HG03342 (cell line): ENCODE results near the gene PRRX2.
"Not testable (repeated sequence)": the region's sequence is repeated elsewhere in the genome, so short reads cannot be mapped to it uniquely, and the experiment has no call there.

Source experiments
- ATAC-seq: cut with Tn5 transposase; IDR thresholded peaks from one replicate; pipeline ENCODE4 v1.9.1; 2021; ENCODE audit warnings: mild to moderate bottlenecking, moderate library complexity; ENCODE audit not compliant: unreplicated experiment

The PRRX2 gene

DNA sequence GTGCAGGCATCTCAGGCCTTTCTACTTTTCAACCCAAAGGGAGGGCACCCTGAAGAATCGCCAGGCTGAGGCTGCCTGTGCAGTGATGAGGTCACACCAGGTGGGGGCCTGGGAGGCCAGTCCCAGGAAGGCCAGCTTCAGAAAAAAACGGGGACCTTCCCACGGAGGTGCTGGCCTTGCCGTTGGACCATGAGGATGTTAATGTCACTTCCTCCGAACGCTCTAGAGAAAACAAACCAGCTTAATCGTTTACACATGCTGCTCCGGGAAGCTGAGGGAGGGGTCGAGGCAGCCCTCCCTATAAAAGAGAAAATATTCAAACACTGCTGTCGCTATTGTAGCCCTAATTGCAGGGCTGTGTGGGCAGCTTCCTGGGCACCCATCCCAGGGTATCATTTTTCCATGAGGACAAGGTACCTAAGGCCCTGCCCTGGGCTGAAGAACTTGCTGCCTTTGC is 60.4 kb downstream of the PRRX2 start:
- ATAC-seq = no peak

DNA sequence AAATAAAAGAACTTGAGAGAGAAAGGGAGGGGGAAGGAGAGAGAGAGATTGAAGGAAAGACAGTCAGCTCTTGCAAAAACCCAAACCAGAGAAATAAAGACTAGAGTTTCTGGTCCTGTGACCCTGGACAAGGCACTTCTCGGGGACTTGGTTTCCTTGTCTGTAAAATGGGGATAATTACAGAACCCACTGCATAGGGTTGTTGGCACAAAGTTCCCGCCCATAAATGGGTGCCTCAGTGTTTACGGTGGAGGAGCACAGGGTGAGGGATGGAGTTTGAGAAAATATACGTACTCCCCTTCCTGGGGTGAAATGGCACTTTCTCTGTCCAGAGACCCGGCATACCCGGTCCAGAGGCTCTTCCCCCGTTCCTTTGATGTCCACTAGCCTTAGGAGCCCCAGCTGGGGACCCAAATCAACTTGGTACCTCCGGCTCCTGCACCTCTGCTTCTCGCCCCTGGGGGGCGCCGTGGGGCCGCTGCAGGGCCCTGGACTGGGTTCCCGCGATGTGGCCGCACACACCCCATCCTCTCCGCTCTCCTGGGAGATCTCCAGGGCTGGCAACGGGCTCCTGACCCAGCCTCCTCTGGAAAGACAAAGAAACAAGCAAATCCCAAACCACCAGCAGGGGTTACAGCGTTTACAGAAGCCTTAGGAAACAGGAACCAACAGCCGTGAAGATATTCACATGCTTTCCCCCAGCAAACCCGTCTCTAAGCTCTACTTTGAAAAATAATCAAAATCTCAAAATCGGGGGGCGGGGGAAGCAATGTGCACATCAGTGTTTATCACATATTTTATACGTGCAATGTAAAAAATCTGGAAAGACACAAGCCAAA is 61.1 kb downstream of the PRRX2 start:
- ATAC-seq = no peak

DNA sequence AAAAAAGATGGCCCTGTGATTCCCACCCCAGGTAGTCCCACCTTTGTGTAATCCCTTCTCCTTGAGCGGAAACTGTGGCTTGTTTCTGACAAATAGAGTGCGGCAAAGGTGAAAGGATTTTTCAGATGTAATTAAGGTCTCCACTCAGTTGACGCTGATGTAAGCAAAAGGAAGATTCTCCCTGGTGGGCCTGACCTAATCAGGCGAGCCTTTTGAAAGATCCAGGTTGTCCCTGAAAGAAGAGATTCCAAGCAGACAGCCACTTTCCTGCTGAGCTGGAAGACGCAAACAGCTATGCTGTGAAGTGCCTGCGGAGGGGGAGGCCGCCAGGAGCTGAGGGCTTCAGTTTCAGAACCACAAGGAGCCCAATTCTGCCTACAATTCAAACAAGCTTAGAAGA is 63.3 kb downstream of the PRRX2 start:
- ATAC-seq = no peak

DNA sequence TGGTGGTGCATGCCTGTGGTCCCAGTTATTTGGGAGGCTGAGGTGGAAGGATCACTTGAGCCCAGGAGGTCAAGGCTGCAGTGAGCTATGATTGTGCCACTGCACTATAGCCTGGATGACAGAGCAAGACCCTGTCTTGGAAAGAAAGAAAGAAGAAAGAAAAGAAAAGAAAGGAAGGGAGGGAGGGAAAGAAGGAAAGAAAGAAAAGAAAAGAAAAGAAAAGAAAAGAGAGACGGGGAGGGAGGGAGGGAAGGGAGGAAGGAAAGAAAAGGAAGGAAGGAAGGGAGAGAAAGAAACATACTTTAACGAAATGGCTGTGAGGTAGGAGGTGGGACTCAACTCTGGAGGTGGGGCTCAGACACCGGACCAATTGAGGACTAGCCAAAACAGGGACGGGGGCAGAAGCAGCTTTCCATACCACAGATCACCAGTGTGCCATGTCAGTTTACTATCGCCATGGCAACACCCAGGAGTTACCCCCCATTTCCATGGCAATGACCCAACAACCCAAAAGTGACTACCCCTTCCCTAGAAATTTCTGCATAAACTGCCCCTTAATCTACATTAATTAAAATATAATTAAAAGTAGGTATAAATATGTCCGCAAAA is 66.1 kb downstream of the PRRX2 start:
- ATAC-seq = no peak

GRCh38 chr9:129732100-129732499 is 66.7 kb downstream of the PRRX2 start:
- no peak for ATAC-seq

- ATAC-seq = no peak
These were observed 67.6 kb downstream of the PRRX2 start for GRCh38 chr9:129732946-129733631.

- no peak for ATAC-seq
These were observed 68.1 kb downstream of the PRRX2 start for GRCh38 chr9:129733632-129733953.

- ATAC-seq = no peak
These were observed 70.1 kb downstream of the PRRX2 start for GRCh38 chr9:129735546-129735945.

- no peak for ATAC-seq
These were observed 70.9 kb downstream of the PRRX2 start for GRCh38 chr9:129736334-129736733.

GRCh38 chr9:129737479-129738274 is 72.2 kb downstream of the PRRX2 start:
- peak; percentile 82 for ATAC-seq

DNA sequence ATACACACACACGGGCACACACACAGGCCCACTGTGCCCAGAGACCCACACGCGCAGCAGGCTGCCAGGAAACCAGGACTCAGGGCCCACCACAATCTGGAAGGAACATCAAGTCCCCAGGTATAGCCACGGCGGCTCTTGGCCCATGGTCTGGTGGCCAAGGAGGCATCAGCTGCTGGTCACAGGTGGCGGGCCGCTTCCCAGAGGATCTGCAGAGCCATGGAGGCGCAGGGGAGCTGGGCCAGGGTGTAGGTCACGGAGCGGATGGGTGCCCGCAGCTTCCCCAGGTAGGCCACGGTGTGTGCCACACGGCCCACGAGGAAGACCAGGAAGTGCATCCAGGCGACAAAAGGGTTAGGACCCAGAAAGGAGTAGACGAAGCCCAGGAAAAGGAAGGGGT is 74.0 kb downstream of the PRRX2 start:
- ATAC-seq = no peak

DNA sequence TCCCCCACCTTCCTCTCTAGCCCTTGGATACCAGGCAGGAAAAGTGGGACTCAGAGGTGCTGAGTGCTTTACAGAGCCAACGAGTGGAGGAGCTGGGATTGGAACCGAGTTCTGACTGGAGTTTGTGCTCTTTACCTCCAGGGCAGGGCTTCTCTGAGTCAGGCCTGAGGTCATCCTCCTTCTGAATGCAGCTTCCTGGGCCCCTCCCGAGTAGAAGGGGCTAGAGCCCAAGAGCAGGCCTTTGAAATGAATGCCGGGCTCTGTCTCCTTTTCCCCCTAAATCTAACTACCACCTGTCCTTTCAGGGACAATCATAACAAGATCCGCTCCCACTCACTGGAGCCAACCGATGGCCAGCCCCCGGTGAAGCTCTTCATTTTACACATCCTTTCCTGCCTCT is 74.7 kb downstream of the PRRX2 start:
- no peak for ATAC-seq

DNA sequence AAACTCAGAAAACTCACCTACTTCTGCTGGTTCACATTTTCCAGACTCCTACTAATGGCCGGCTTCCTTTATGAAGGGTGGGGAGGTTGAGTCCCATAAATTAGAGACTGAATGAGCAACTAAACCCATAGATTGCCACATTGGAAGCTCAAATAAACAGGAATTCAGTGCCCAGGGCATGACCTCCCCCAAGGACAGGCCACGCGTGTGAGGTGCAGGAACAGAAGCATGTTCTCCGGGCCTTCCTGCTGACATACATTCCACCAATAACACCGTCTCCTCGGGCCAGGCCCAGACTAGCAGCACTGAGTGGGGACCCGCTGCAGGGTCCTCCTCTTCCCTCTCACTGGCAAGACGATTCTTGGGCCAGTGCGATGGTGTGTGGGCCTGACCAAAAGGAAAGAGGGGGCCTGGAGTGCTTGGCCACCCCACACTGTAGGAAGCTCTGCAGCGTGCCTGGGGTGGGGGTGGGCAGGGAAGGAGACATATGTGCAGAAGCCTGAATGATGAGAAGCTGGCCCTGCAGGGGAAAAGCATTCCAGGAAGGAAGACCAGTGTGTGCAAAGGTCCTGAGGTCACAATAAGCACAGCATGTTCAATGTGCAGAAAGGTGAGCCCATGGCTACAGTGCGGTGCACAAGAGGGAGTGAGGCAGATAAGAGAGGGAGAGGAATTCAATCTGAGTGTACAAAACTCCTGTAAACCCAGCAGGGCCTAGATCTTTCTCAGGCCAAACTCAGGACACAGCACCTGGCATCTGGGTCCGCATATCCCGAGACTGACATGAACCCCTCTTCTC is 75.4 kb downstream of the PRRX2 start:
- ATAC-seq = no peak

DNA sequence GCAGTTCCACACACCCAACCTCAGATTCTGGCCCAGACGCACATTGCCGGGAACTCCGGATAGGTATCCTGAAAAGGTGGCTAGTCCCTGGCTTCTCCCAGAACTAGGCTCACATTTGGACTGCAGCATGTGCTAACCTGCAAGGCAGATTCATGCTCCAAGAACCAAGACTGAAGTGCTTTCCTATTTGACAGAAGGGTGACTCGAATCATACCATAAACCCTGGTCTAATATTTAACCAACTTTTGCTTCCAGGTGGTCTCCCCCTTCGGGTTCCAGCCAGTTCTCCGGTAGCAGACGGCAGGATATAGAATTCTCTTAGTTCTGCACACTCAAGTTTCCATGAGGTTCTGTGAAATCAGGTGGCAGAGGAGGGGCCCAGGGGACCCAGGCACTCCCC is 79.8 kb downstream of the PRRX2 start:
- no peak for ATAC-seq

GRCh38 chr9:129746092-129746777 is 80.8 kb downstream of the PRRX2 start:
- no peak for ATAC-seq

DNA sequence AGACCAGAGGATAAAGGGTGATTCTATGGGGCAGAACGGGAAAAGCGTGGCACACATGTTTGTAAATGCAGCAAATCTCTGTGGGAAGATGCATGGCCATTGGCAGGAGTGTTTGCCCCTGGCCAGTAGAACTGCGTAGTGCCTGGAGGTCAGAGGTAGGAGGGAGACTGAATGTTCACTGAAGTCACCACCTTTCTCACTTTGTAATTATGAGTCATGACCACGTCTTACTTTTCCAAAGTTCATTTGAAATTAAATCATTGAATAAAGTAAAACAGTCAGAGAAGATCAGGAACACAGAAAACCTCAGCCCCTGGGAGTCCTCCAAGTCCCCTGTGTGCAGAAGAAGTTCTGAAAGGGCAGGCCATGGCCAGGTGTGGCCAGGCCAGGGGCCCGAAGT is 82.8 kb downstream of the PRRX2 start:
- no peak for ATAC-seq

- not testable (repeated sequence) for ATAC-seq
These were observed 83.6 kb downstream of the PRRX2 start for GRCh38 chr9:129749052-129749451.

DNA sequence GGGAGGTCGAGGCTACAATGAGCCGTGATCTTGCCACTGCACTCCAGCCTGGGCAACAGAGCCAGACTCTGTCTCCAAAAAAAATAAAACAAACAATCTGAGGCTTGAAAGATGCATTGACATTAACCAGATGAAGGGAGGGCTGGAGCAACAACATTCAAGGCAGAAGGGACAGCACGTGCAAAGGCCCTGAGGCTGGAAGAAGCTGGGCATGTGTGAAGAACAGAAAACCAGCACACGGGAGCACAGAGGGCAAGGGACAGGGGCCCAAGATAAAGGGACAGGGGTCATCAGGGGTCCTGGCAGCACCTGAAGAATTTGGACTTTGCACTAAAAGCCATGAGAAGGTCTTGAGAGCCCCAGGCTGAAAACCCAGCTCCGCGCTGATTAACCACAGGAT is 84.1 kb downstream of the PRRX2 start:
- no peak for ATAC-seq

DNA sequence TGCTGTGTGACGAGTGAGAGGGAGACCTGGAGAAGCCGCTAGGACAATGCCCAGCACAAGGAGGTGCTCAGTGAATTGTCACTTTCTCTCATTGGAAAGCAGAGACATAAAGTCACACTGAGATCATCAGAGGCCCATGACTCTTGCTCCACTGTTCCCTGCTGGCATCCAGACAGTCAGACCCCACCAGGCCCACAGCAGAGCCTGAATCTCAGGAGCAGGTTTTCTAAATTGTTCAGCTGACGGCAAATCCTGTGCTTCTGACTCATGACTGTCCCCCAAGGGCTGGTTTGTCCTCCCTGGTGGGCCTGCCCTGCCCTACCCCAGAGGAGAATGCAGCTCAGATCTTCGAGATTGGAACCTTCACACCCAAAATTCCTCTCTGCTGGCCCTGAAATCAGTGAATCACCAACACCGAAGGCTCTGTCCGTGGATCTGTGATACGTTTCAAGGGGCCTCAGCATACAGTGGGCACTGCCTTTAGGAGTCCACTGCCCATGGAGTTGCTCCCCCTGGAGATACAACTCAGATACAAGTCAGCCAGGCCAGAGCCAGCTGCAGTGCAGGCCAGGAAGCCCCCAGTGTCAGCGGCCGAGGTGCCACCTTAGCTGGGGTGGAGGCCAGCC is 84.7 kb downstream of the PRRX2 start:
- ATAC-seq = no peak
